ENCODE data around the gene AIFM3.
"Not testable (repeated sequence)": the region's sequence is repeated elsewhere in the genome, so short reads cannot be mapped to it uniquely, and the experiment has no call there.

The AIFM3 gene

DNA sequence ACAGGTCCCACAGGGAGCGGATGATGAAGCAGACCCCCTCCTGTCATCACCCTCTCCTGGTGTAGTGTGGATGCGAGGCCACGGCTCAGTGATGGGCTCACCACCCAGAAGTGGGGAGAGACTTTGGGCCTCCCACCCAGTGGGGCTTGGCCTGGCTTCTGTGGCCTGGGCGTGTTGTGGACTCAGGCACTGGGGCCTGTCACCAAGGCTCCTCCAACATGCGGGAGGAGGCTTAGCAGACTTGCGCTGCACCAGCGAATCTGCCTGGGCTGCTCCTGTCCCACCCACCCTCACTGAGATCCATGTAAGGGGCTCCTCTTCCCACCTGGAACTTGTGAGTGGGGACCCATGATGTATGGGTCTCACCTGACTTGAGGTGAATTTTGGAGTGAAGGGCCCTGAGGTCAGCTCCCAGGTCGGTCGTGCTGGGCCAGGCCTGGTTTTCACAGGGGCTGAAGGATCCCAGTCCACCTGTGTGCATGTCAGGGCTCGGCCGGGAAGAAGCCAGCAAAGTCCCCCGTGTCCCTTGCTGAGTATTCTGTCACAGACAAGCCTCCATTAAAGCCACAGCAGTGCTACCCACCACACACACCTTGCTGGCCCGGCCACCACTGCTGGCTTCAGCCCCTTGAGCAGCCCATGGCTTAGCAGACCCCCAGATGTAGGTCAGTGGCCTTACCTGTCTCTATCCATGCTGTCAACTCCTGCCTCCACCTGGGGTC lies 30.6 kb downstream of the AIFM3 start:
- ATAC-seq (replicated peaks) (no peak), DNase-seq (no peak)
- H3K27ac Mint-ChIP-seq = peak overlapping the region in 1 of 2 donors; percentile 100
- peaks cover 54% of the 10 kb centered on the region for H3K36me3 Mint-ChIP-seq (ENCODE audit: insufficient read depth)
- H3K9me3 Mint-ChIP-seq = no peaks in the 10 kb centered on the region
- no peak overlapping the region for H3K4me3 Mint-ChIP-seq
- no peaks in the 10 kb centered on the region for H3K27me3 Mint-ChIP-seq
- H3K4me1 Mint-ChIP-seq (ENCODE audit: low read depth in 2 of 2) = peaks cover 12 to 17% of the 10 kb centered on the region in 2 donors

DNA sequence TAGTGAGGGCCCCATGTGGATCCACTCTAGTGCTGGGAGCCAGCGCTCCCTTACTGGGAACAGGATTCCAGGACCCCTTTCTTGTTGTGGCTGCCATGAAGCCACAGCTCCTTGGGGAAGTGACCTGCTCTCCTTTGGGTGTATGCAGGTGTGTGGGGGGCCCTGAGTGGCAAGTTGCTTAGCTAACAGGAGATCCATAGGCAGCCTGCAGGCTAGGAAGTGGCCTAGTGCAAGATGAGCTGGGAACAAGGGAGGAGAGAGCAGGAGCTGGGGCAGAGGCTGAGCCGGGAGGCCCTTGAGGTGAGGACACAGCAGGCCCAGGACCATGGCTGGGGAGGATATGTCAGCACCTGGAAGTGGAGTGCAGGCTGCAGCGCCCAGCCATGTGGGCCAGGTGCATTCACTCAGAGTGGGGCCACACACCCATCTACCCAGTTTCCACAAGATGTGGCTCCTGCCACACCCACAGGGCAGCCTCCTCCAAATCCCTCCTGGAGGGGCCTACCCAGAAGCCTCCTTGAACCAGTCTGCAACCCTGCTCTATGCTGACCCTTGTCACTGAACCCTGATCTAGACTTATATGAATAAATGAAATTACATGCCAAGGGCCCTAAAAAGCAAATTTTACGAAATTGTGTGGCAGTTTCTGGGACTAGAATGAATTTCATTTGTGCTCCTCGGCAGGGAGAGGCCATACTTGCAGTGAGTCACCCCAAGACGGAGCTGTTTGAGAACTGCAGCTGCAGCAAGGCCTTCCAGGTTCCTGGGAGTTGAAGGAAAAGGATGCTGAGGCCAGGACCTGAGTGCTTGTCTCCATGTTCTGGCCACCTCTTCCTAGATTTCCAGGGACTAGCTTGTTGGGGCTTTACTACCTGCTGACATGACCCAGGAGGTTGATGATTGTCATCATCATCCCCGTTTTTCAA lies 31.6 kb downstream of the AIFM3 start:
- ATAC-seq (replicated peaks) (no peak), DNase-seq (no peak)
- Mint-ChIP-seq H3K36me3 (ENCODE audit: insufficient read depth) (peaks cover 58% of the 10 kb centered on the region), H3K4me1 (ENCODE audit: low read depth in 2 of 2) (peaks cover 22 to 27% of the 10 kb centered on the region in 2 donors), H3K4me3 (no peak overlapping the region), H3K27ac (peak overlapping the region in 1 of 2 donors; percentile 100), H3K27me3 (no peaks in the 10 kb centered on the region), H3K9me3 (no peaks in the 10 kb centered on the region)

DNA sequence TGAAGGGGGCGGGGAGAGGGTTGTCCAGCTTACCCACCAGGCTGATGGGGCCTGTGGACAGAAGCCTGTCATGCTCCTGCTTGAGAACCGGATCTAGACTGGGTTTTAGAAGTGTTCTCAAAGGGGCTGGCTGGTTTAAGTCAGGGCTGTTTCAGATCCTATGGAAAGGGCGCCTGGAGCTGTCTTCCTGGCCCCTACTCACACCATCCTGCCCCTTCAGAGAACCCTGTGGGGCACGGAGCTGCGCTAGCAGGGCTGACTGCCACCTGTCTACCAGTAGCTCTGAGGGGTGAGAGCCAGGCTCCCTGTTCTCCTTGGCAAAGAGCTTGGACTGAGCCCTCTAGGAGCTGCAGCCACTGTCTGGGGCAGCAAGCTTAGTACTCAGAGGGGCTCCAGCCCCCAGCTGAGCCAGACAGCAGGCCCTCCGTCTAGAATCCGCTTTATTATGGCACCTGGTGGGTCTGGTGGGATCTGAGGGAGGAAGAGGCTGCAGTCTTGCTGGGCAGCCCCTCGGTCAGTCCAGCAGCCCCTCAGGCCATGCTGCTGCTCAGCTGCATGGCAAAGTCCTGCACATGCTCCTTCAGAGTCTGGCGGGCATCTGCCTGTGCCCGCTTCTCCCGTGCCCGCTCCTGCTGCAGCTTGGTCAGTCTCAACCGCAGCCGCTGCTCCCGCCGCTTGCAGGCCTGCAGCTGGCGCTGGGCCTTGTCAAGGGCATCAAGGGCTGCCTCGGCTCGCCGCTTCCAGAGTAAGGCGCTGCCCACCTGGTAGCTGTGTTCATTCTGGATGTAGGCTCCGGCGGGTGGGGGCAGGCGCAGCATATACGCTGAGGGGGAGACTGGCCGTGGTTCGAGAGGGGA lies 32.5 kb downstream of the AIFM3 start:
- H3K4me3 Mint-ChIP-seq = peak overlapping the region; percentile 93 to 97
- H3K27me3 Mint-ChIP-seq = no peaks in the 10 kb centered on the region
- peak overlapping the region in 1 of 2 donors; percentile 100 for H3K27ac Mint-ChIP-seq
- H3K9me3 Mint-ChIP-seq = no peaks in the 10 kb centered on the region
- peaks cover 58% of the 10 kb centered on the region for H3K36me3 Mint-ChIP-seq (ENCODE audit: insufficient read depth)
- H3K4me1 Mint-ChIP-seq (ENCODE audit: low read depth in 2 of 2) = peaks cover 22 to 27% of the 10 kb centered on the region in 2 donors
- DNase-seq = no peak
- no peak for ATAC-seq (replicated peaks)

DNA sequence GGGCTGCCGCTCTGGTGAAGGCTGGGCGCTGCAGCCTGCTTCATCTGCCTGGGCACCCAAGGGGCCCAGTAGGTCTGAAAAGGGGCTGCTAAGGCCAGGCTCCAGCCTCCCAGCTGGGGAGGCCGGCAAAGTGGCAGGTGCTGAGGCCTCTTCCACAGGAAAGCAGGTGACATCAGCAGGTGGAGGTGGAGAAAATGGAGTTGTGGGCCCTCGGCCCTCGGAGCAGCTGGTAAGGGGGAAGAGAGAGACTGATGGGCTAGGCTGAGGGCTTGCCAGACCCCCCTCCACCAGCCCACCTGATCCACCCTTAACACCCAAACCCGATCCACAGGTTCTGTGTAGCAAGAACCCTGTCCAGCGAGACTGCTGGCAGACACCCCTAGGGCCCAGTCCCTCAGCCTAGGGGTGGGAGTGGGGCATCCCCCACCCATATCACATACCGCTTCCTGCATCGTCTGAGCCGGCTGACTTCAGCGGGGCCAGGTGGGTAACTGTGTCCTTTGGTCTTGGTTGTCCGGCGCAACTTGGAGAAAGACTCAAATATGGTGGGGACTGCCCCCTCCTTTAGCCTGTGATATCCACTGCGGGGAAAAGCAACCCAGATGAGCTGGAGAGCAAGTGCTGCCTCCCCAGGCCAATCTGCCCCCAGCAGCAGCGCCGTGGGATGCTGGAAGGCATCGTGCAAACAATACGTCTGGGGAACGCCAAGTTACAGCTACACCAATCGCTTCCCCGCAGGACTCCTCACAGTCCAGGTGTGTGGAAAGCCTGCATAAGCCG lies 33.3 kb downstream of the AIFM3 start:
- H3K27me3 Mint-ChIP-seq = no peaks in the 10 kb centered on the region
- H3K4me1 Mint-ChIP-seq (ENCODE audit: low read depth in 2 of 2) = peaks cover 22 to 27% of the 10 kb centered on the region in 2 donors
- H3K9me3 Mint-ChIP-seq = no peaks in the 10 kb centered on the region
- ATAC-seq (replicated peaks) (no peak), DNase-seq (no peak)
- H3K27ac Mint-ChIP-seq = peak overlapping the region; percentile 99 to 100
- peaks cover 56% of the 10 kb centered on the region for H3K36me3 Mint-ChIP-seq (ENCODE audit: insufficient read depth)
- peak overlapping the region; percentile 93 to 97 for H3K4me3 Mint-ChIP-seq

DNA sequence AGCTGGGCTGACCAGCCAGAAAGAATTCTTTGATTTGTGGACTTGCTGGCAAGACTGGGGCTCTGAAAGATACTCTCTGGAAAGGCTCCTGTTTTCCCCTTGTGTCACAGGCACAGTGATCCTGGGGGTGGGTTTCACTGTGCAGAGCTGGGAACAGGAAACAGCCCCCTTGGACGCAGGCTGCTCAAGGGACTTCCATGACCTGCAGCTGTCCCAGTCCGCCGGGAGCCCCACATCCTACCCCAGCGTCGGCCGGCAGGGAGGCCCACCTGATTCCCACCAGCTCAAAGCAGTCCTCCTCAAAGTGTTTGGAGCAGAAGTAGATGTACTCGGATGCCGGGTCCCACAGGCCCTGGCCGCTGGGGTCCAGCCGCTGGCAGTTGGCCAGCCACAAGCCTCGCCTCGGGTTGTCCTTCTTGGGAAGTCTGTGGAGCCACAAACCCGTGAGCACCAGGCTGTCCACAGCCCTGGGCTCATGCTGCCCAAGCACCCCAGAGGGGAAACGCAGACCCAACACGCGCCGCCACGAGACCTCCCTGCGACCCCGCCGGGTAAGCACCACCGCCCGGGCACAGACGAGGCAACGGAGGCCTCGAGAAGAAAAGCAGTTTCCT lies 34.0 kb downstream of the AIFM3 start:
- H3K4me3 Mint-ChIP-seq = peak overlapping the region; percentile 93 to 97
- peak overlapping the region; percentile 99 to 100 for H3K27ac Mint-ChIP-seq
- H3K9me3 Mint-ChIP-seq = no peaks in the 10 kb centered on the region
- ATAC-seq (replicated peaks) = no peak
- H3K36me3 Mint-ChIP-seq (ENCODE audit: insufficient read depth) = peaks cover 54% of the 10 kb centered on the region
- no peaks in the 10 kb centered on the region for H3K27me3 Mint-ChIP-seq
- H3K4me1 Mint-ChIP-seq (ENCODE audit: low read depth in 2 of 2) = peaks cover 22 to 27% of the 10 kb centered on the region in 2 donors
- DNase-seq = no peak

DNA sequence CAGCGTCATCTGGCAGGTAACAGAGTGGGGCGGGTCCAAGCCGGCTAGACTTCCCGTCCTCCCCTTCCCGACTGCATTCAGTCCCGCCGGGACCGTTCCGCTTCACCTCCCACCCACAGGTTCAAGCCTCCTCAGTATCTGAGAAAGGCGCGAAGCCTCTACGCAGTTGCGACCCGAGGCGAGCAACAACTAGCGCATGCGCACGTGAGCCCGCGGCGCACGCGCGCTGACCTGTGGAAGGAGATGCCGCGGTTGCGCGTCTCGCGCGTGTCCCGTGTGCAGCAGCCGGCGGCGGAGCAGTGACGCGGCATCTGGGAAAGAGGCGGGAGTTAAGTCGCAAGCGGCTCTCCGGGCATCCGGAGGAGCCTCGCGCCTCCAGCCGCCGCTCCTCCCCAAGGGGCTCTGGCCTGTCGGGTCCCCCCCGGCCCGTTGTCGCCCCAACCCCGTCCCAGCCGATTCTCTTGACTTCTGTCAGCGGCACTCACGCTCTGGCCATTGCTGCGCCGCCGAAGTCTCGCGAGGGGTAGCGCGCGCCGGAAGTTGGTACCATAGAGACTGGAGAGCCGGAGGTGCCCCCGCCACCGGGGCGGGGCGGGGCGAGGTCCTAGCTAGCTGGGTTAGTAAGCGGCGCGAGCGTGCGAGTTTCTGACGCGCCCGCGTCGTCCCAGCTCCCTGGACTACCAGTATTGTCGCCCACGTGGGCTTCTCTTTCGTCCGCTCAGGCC lies 34.7 kb downstream of the AIFM3 start, which contains the start of gene THAP7:
Gene THAP7, minus strand, starts transcription at position 518 of the 725 bp plus-strand sequence. Its CDS starts 207 bp downstream, at position 311.
- H3K9me3 Mint-ChIP-seq = no peaks in the 10 kb centered on the region
- DNase-seq = peak; percentile 94 to 96 (median 96)
- H3K4me3 Mint-ChIP-seq = peak within 1 kb of the TSS; percentile 93 to 97
- H3K27ac Mint-ChIP-seq = peak within 1 kb of the TSS; percentile 99 to 100
- peaks cover 51% of the 10 kb centered on the region for H3K36me3 Mint-ChIP-seq (ENCODE audit: insufficient read depth)
- H3K27me3 Mint-ChIP-seq = no peaks in the 10 kb centered on the region
- H3K4me1 Mint-ChIP-seq (ENCODE audit: low read depth in 2 of 2) = peaks cover 22 to 27% of the 10 kb centered on the region in 2 donors
- peak; percentile 88 for ATAC-seq (replicated peaks)

DNA sequence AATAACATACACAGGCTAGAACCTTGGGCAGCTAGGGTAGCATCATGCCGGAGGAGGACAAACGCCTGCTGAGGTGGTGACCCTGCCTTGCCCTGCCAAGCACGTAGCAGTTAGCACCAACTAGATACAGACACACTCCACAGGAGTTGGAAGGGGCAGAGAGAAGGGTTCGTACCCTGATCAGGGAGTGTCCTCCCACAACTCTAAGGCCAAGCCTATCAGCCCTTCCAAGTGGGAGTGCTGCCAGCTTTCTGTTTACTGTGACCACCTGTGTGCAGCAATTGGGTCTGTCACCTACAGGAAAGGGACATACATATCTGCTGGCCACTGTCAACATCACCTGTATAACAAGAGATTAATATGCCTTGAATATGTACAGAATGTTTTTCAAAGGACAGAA lies 36.7 kb downstream of the AIFM3 start:
- Mint-ChIP-seq H3K27me3 (no peaks in the 10 kb centered on the region), H3K36me3 (ENCODE audit: insufficient read depth) (peaks cover 36% of the 10 kb centered on the region), H3K4me1 (ENCODE audit: low read depth in 2 of 2) (peaks cover 18 to 26% of the 10 kb centered on the region in 2 donors), H3K4me3 (peak overlapping the region; percentile 93 to 97), H3K27ac (peak overlapping the region in 1 of 2 donors; percentile 100), H3K9me3 (no peaks in the 10 kb centered on the region)
- DNase-seq = no peak
- no peak for ATAC-seq (replicated peaks)

DNA sequence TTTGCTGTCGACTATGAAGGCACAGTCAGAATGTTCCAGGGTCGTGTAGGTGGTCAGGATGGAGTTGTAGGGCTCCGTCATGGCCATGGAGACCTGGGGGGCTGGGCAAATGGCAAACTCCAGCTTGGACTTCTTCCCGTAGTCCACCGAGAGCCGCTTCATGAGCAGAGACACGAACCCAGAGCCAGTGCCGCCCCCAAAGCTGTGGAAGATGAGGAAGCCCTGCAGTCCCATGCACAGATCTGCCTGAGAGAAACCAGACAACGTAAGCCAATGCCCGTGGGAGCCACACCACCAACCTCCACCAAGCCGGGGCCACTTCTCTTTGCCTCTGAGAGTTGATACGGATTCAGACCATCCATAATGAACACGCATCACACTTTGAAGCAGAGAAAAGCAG lies 42.2 kb downstream of the AIFM3 start:
- not testable (repeated sequence) for H3K36me3 Mint-ChIP-seq (ENCODE audit: insufficient read depth); H3K4me1 Mint-ChIP-seq (ENCODE audit: low read depth in 2 of 2); DNase-seq; H3K9me3 Mint-ChIP-seq; H3K27me3 Mint-ChIP-seq; ATAC-seq (replicated peaks); H3K4me3 Mint-ChIP-seq; H3K27ac Mint-ChIP-seq

DNA sequence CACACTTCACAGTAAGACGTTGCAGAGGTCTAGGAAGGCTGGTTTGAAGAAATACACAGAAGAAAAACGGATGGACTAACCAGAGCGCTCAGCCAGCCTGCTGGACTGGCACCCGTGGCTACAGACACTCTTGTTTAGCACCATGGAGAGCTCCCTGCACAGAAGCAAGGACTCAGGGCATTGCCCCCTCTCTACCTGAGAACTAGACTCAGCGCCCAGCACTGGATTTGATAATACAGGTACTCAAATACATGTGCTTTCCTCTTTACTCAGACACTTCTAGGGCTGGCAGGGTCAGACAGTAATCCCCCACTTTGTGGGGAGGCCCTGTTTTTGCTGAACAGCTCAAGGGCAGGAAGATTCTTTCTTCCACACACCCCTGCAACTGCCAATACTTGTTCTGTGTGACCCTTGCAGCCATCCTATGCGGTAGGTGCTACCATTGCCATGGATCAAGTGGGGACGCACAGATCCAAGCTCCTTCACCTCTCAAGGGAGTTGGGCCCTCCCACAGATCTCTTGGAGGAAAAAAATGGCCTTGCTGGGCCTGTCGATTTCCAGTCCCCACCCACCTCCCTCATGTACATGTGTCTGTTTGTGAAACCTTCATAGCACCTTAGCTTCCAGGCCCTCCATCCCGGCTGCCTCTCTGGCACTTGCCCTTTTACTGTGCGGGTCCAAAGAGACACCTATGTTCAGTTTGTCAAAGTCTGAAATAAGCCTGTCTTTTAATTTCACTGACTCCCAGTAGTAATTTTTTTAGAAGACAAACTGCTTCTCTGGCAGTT lies 42.8 kb downstream of the AIFM3 start:
- H3K27me3 Mint-ChIP-seq = no peaks in the 10 kb centered on the region
- H3K27ac Mint-ChIP-seq = peak overlapping the region in 1 of 2 donors; percentile 10
- no peaks in the 10 kb centered on the region for H3K9me3 Mint-ChIP-seq
- DNase-seq (peak in 1 of 3 experiments; percentile 22), ATAC-seq (replicated peaks) (no peak)
- no peak overlapping the region for H3K4me3 Mint-ChIP-seq
- H3K4me1 Mint-ChIP-seq (ENCODE audit: low read depth in 2 of 2) = peaks cover 14 to 16% of the 10 kb centered on the region in 2 donors
- H3K36me3 Mint-ChIP-seq (ENCODE audit: insufficient read depth) = peaks cover 11% of the 10 kb centered on the region

DNA sequence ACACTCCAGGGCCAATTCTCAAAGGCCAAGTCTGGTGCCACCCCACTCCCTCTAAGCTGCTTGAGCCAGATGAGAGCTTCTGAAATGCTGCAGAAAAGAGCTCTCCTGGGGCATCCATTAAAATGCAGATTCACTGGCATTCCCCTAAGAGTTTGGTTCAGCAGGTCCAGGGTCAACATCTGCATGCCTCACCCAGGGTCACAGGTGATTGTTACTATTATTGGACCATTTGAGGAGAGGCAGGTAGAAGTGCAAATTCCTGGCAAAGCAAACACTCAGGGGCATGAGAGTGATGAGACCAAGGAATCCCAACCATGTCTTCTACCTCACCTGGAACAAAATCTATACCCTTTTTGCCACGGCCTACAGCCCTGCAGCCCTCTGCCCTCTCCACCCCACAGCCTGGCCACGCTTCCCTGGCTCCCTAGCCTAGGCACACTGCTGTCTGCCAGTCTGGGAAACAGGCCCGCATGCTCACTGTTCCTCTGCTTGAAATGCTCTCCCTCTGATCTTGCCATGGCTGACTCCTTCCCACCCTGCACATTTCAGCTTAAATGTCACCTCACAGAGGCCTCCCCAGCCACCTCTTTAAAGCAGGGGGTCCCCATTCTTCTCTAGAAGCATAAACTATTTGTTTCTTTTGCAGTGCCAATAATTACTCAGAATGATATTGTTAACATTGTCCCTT lies 43.5 kb downstream of the AIFM3 start:
- no peaks in the 10 kb centered on the region for H3K9me3 Mint-ChIP-seq

More for the DNA sequence above, 43.5 kb downstream of the AIFM3 start:
- Mint-ChIP-seq H3K4me3 (no peak overlapping the region), H3K4me1 (ENCODE audit: low read depth in 2 of 2) (peaks cover 20 to 23% of the 10 kb centered on the region in 2 donors), H3K27me3 (no peaks in the 10 kb centered on the region), H3K27ac (peak overlapping the region in 1 of 2 donors; percentile 10), H3K36me3 (ENCODE audit: insufficient read depth) (peaks cover 11% of the 10 kb centered on the region)
- no peak for ATAC-seq (replicated peaks)
- DNase-seq = no peak
